ENCODE data around the gene GNG14. TPM values are rescaled to one million over a fixed set of nuclear protein-coding genes. Genes with fewer than 3 reads are reported as not detected.

Gene GNG14
- total and polyA plus RNA-seq, 2 of the 13 experiments (the other 11 are each of a cell fraction or from before 2014, with no cell fraction given) = not detected

GRCh38 chr19:12696366-12697335, 8.9 kb downstream of the GNG14 start, which contains the start of gene FBXW9 (continued):
- no peak for TF ChIP-seq ZNF281 (CRISPR knock-in tag; IDR thresholded peaks at IDR 0.05; ENCODE audit: borderline replicate concordance)
- peak; percentile 73 for TF ChIP-seq SP2 (CRISPR knock-in tag; IDR thresholded peaks at IDR 0.05)
- no peak for TF ChIP-seq ZMYM2 (CRISPR knock-in tag; IDR thresholded peaks at IDR 0.05)
- TF ChIP-seq ADNP (CRISPR knock-in tag; IDR thresholded peaks at IDR 0.05) = no peak
- no peak for TF ChIP-seq MAFG (CRISPR knock-in tag; IDR thresholded peaks at IDR 0.05)
- no peak for TF ChIP-seq HNRNPK (IDR thresholded peaks at IDR 0.05; ENCODE audit: low read depth, low read length, poor library complexity, severe bottlenecking)
- no peak for TF ChIP-seq FOXA1 (IDR thresholded peaks at IDR 0.05)
- no peak for TF ChIP-seq FOXA1 (CRISPR knock-in tag; IDR thresholded peaks at IDR 0.05)
- no peak for TF ChIP-seq HINFP (CRISPR knock-in tag; IDR thresholded peaks at IDR 0.05; ENCODE audit: low read depth)
- peak; percentile 99 for TF ChIP-seq RBM22 (optimal IDR thresholded peaks at IDR 0.05; ENCODE audit: low read length)
- no peak for TF ChIP-seq TCF7 (IDR thresholded peaks at IDR 0.05; ENCODE audit: low read depth)
- TF ChIP-seq, protein P1, sequence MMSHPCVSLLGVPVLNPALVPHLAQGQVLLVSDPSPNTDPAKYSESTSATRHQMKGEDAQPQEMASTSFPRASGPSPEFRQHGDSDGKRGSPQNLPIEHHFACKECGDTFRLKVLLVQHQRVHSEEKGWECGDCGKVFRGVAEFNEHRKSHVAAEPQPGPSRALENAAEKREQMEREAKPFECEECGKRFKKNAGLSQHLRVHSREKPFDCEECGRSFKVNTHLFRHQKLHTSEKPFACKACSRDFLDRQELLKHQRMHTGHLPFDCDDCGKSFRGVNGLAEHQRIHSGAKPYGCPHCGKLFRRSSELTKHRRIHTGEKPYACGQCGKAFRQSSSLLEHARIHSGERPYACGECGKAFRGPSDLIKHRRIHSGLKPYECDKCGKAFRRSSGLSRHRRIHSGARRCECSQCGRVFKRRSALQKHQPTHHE (CRISPR knock-in tag; IDR thresholded peaks at IDR 0.05; ENCODE audit: borderline replicate concordance) = peak; percentile 75; the same call in 1 of the 2 replicates
- TF ChIP-seq, protein P2, sequence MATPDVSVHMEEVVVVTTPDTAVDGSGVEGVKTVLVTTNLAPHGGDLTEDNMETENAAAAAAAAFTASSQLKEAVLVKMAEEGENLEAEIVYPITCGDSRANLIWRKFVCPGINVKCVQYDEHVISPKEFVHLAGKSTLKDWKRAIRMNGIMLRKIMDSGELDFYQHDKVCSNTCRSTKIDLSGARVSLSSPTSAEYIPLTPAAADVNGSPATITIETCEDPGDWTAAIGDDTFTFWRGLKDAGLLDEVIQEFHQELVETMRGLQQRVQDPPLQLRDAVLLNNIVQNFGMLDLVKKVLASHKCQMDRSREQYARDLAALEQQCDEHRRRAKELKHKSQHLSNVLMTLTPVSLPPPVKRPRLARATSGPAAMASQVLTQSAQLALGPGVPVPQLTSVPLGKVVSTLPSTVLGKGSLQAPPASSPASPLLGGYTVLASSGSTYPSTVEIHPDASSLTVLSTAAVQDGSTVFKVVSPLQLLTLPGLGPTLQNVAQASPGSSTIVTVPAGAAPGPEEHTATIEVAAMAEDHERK (CRISPR knock-in tag; IDR thresholded peaks at IDR 0.05; ENCODE audit: low read depth) = no peak
- peak; percentile 98 for TF ChIP-seq SIN3A (IDR thresholded peaks at IDR 0.05; ENCODE audit: borderline replicate concordance, low read depth, low read length)
- TF ChIP-seq ZNF234 (CRISPR knock-in tag; conservative IDR thresholded peaks at IDR 0.05) = no peak
- TF ChIP-seq SIX4 (CRISPR knock-in tag; IDR thresholded peaks at IDR 0.05) = peak; percentile 49; the same call in 1 of the 2 replicates
- no peak for TF ChIP-seq RELA (CRISPR knock-in tag; IDR thresholded peaks at IDR 0.05)
- TF ChIP-seq SP1 (IDR thresholded peaks at IDR 0.05) = no peak
- TF ChIP-seq SP1 (CRISPR knock-in tag; IDR thresholded peaks at IDR 0.05) = peak; percentile 58; the same call in 1 of the 2 replicates
- TF ChIP-seq ELF3 (CRISPR knock-in tag; IDR thresholded peaks at IDR 0.05) = peak; percentile 44; the same call in 1 of the 2 replicates
- TF ChIP-seq ZNF326 (CRISPR knock-in tag; IDR thresholded peaks at IDR 0.05; ENCODE audit: borderline replicate concordance) = no peak
- no peak for TF ChIP-seq ZNF264 (CRISPR knock-in tag; IDR thresholded peaks at IDR 0.05)
- peak; percentile 99 for TF ChIP-seq KAT8 (CRISPR knock-in tag; IDR thresholded peaks at IDR 0.05)
- no peak for TF ChIP-seq CHD4 (IDR thresholded peaks at IDR 0.05; ENCODE audit: borderline replicate concordance, low read length)
- no peak for TF ChIP-seq SMARCE1 (IDR thresholded peaks at IDR 0.05; ENCODE audit: borderline replicate concordance)
